Upper lobe of left lung (tissue), 6 donors: ENCODE results near the gene SGMS1. TPM values are rescaled to one million over a fixed set of nuclear protein-coding genes. Genes with fewer than 3 reads are reported as not detected.

ENCODE experiments used
- ATAC-seq, 2 donors: fragments of 200-7000 bp; cut with Tn5 transposase; one replicate each; pipeline ENCODE4 v1.9.1; 2022; ENCODE audit warnings: mild to moderate bottlenecking in 2 of 2, moderate library complexity in 2 of 2; ENCODE audit not compliant: low FRiP score in 2 of 2
- DNase-seq, 2 donors: peaks; one replicate each; pipeline ENCODE4 v3.0.0-alpha.2; 2019 to 2020
- H3K27ac ChIP-seq, 4 donors: fragments of 200-600 bp; sonication (generic); one replicate each; pipeline ENCODE4 v1.5.1; 2016 to 2019
- H3K27me3 ChIP-seq, 4 donors: fragments of 200-600 bp; sonication (generic); one replicate each; pipeline ENCODE4 v1.5.1; 2017 to 2019
- H3K36me3 ChIP-seq, 4 donors: fragments of 200-600 bp; sonication (generic); one replicate each; pipeline ENCODE4 v1.5.1; 2016 to 2019
- H3K4me1 ChIP-seq, 4 donors: fragments of 200-600 bp; sonication (generic); one replicate each; pipeline ENCODE4 v1.5.1; 2018 to 2019
- H3K4me3 ChIP-seq, 4 donors: fragments of 200-600 bp; sonication (generic); one replicate each; pipeline ENCODE4 v1.5.1; 2017 to 2019; ENCODE audit warnings: mild to moderate bottlenecking in 2 of 4, moderate library complexity in 1 of 4
- H3K9me3 ChIP-seq, 4 donors: fragments of 200-600 bp; sonication (generic); one replicate each; pipeline ENCODE4 v1.5.1; 2018 to 2019
- CTCF ChIP-seq, 6 experiments: fragments of 450-650 bp in 4 of 6; fragments of 200-600 bp in 2 of 6; sonication (generic) in 2 of 6; IDR thresholded peaks; one replicate each; pipeline ENCODE4 v1.5.1; 2016 to 2019; ENCODE audit warnings: antibody characterized with exemption in 6 of 6
- EP300 ChIP-seq, 4 donors: sonication (generic); formaldehyde crosslinking; IDR thresholded peaks; one replicate each; pipeline ENCODE4 v1.5.1; 2017; ENCODE audit warnings: antibody characterized with exemption in 4 of 4, control low read depth in 2 of 4
- POLR2A ChIP-seq, 4 donors: fragments of 450-650 bp; IDR thresholded peaks; one replicate each; pipeline ENCODE4 v1.5.1; 2016 to 2017; ENCODE audit warnings: antibody characterized with exemption in 4 of 4, mild to moderate bottlenecking in 2 of 4
- POLR2AphosphoS5 ChIP-seq, 2 donors: sonication (generic); formaldehyde crosslinking; IDR thresholded peaks; one replicate each; pipeline ENCODE4 v1.5.1; 2017; ENCODE audit warnings: antibody characterized with exemption in 2 of 2
- WGBS, 2 donors: methylation state at CpG; one replicate each; pipeline ENCODE4 v1.1.5; 2017 to 2018; 5-methylcytosine and 5-hydroxymethylcytosine counted together
- total RNA-seq, 6 donors: library from RNA; depleted of rRNA in 4 of 6; stranded (reverse); fragments of >200 nt in 4 of 6; gene quantifications; one replicate each; pipeline versions ENCODE4 v1.1.0 to v1.2.1, GENCODE V29; 2016 to 2021
- donor health status: DM: no; HTN: no; CAD: no; lungs with moderate emphysema.
- donor health status: DM: no; HTN: yes; CAD: no; lungs with severe emphysema.

The SGMS1 gene
- total RNA-seq, 6 donors from 2014 or later: 66.7 to 230 (median 173) TPM

DNA sequence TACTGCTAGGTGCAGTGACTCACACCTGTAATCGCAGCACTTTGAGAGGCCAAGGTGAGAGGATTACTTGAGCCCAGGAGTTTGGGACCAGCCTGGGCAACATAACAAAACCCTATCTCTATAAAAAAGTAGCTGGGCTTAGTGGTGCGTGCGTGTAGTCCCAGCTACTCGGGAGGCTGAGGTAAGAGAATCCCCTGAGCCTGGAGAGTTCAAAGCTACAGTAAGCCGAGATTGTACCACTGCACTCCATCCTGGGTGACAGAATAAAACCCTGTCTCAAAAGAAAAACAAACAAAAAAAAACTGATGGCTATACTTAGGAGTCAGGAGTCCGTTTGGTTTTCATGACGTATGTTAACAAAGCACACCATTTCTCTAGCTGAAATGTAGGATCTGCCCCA lies 2.9 kb downstream of the SGMS1 start:
- H3K36me3 ChIP-seq: no peaks in the 10 kb centered on the region

DNA sequence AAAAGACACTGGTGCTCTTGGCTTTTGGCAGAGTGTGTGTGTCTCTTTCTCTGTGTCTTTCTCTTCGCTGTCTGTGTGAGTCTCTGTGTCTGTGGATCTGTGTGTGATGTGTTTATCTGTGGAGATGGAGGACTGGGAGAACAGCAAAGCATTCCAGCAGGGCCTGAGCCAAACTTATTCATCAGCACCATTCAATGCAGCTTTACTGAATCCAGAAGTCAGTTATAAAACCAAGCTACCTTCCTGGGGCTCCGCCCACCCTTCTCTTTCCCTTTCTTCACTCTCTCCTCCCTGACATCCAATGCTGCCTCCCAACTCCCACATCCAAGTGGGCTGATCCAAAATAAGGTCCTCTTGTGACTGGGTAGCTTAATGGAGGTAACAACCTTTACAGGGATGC lies 3.9 kb downstream of the SGMS1 start:
- H3K4me1 ChIP-seq: peaks cover 9 to 21% (median 12%) of the 10 kb centered on the region in 4 donors
- TF ChIP-seq POLR2A (IDR thresholded peaks at IDR 0.05): no peak
- TF ChIP-seq POLR2AphosphoS5 (IDR thresholded peaks at IDR 0.05): no peak
- TF ChIP-seq CTCF (IDR thresholded peaks at IDR 0.05): no peak
- TF ChIP-seq EP300 (IDR thresholded peaks at IDR 0.05): no peak

More for the DNA sequence above, 2.9 kb downstream of the SGMS1 start:
- no peak for TF ChIP-seq POLR2AphosphoS5 (IDR thresholded peaks at IDR 0.05)
- no peak for TF ChIP-seq POLR2A (IDR thresholded peaks at IDR 0.05)
- no peak for TF ChIP-seq EP300 (IDR thresholded peaks at IDR 0.05)
- TF ChIP-seq CTCF (IDR thresholded peaks at IDR 0.05): no peak
- H3K27me3 ChIP-seq: no peaks in the 10 kb centered on the region
- no peaks in the 10 kb centered on the region for H3K9me3 ChIP-seq
- 82 to 83% methylated on average over 7 of the region's 7 CpGs for WGBS, 2 donors
- no peak overlapping the region for H3K4me3 ChIP-seq
- H3K27ac ChIP-seq: no peak overlapping the region
- H3K4me1 ChIP-seq: peaks cover 13 to 27% (median 15%) of the 10 kb centered on the region in 4 donors
- ATAC-seq: no peak
- DNase-seq: no peak

GRCh38 chr10:50619166-50619565 lies 4.6 kb downstream of the SGMS1 start:
- DNase-seq (no peak), ATAC-seq (no peak)
- H3K27me3 ChIP-seq: no peaks in the 10 kb centered on the region
- H3K4me1 ChIP-seq: peaks cover 11 to 27% (median 13%) of the 10 kb centered on the region in 4 donors
- H3K9me3 ChIP-seq: no peaks in the 10 kb centered on the region
- H3K4me3 ChIP-seq: no peak overlapping the region
- H3K36me3 ChIP-seq: no peaks in the 10 kb centered on the region
- 88 to 95% methylated on average over 1 of the region's 1 CpG for WGBS, 2 donors
- no peak for TF ChIP-seq POLR2A (IDR thresholded peaks at IDR 0.05)
- TF ChIP-seq EP300 (IDR thresholded peaks at IDR 0.05): no peak
- no peak for TF ChIP-seq CTCF (IDR thresholded peaks at IDR 0.05)
- no peak for TF ChIP-seq POLR2AphosphoS5 (IDR thresholded peaks at IDR 0.05)
- no peak overlapping the region for H3K27ac ChIP-seq

More for the DNA sequence above, 3.9 kb downstream of the SGMS1 start:
- no peak for ATAC-seq
- Histone ChIP-seq H3K4me3 (no peak overlapping the region), H3K27ac (no peak overlapping the region), H3K9me3 (no peaks in the 10 kb centered on the region), H3K27me3 (no peaks in the 10 kb centered on the region), H3K36me3 (no peaks in the 10 kb centered on the region)
- 92 to 95% methylated on average over 2 of the region's 2 CpGs for WGBS, 2 donors
- DNase-seq: no peak

DNA sequence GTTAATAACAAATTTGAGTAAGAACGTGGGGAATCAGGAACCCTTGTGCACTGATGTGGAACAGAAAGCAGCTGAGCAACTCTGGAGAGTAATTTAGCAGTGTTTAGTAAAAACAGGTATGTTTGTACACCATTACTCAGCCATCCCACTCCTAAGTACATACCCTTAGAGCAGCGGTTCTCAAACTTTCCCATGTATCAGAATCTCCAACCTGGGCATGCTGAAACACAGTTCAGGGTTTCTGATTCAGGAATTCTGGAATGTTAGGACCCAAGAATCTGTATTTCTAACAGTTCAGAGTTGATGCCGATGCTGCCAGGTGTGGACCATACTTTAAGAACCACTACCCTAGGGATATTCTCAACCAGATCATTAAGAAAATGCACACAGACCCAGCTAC lies 5.1 kb downstream of the SGMS1 start:
- H3K36me3 ChIP-seq: no peaks in the 10 kb centered on the region
- peaks cover 14 to 27% (median 17%) of the 10 kb centered on the region in 4 donors for H3K4me1 ChIP-seq
- no peaks in the 10 kb centered on the region for H3K27me3 ChIP-seq
- no peak overlapping the region for H3K4me3 ChIP-seq
- ATAC-seq (no peak), DNase-seq (no peak)
- no peaks in the 10 kb centered on the region for H3K9me3 ChIP-seq
- no peak overlapping the region for H3K27ac ChIP-seq
- 71 to 82% methylated on average over 3 of the region's 3 CpGs for WGBS, 2 donors
- no peak for TF ChIP-seq CTCF (IDR thresholded peaks at IDR 0.05)
- no peak for TF ChIP-seq POLR2AphosphoS5 (IDR thresholded peaks at IDR 0.05)
- TF ChIP-seq EP300 (IDR thresholded peaks at IDR 0.05): no peak
- no peak for TF ChIP-seq POLR2A (IDR thresholded peaks at IDR 0.05)

GRCh38 chr10:50615658-50616057 lies 8.1 kb downstream of the SGMS1 start:
- no peak for DNase-seq
- Histone ChIP-seq H3K4me3 (no peak overlapping the region), H3K4me1 (peaks cover 0 to 26% (median 17%) of the 10 kb centered on the region in 4 donors), H3K27ac (no peak overlapping the region), H3K9me3 (no peaks in the 10 kb centered on the region), H3K27me3 (no peaks in the 10 kb centered on the region), H3K36me3 (no peaks in the 10 kb centered on the region)
- TF ChIP-seq POLR2AphosphoS5 (IDR thresholded peaks at IDR 0.05) (no peak), CTCF (IDR thresholded peaks at IDR 0.05) (no peak), POLR2A (IDR thresholded peaks at IDR 0.05) (no peak), EP300 (IDR thresholded peaks at IDR 0.05) (no peak)
- WGBS, 2 donors: 93 to 100% methylated on average over 2 of the region's 2 CpGs
- ATAC-seq: no peak
